DOHH2 (cell line): ENCODE measurements around the gene ZNF48.

ENCODE experiments used
- H3F3A ChIP-seq: fragments of 200-600 bp; sonication (generic), shearing (Covaris generic); 2 replicates; pipeline ENCODE4 v1.6.0; 2016; ENCODE audit warnings: antibody characterized with exemption, mild to moderate bottlenecking; ENCODE audit not compliant: control insufficient read depth, insufficient read depth
- H3K27ac ChIP-seq: fragments of 200-600 bp; sonication (generic); 2 replicates; pipeline ENCODE4 v1.5.1; 2014; ENCODE audit warnings: low read depth, mild to moderate bottlenecking, low read length, moderate library complexity
- H3K27me3 ChIP-seq: fragments of 200-600 bp; sonication (generic); 2 replicates; pipeline ENCODE4 v1.6.1; 2014; ENCODE audit warnings: mild to moderate bottlenecking, low read length, mixed read lengths; ENCODE audit not compliant: control insufficient read depth
- H3K36me3 ChIP-seq: fragments of 200-600 bp; sonication (generic); 2 replicates; pipeline ENCODE4 v1.6.1; 2014; ENCODE audit warnings: mild to moderate bottlenecking, low read length, moderate library complexity, mixed read lengths; ENCODE audit not compliant: control insufficient read depth
- H3K4me1 ChIP-seq: fragments of 200-600 bp; sonication (generic); 2 replicates; pipeline ENCODE4 v1.6.1; 2014; ENCODE audit warnings: mild to moderate bottlenecking, low read length, mixed read lengths; ENCODE audit not compliant: control insufficient read depth
- H3K4me2 ChIP-seq: fragments of 200-600 bp; sonication (generic); 2 replicates; pipeline ENCODE4 v1.6.0; 2014; ENCODE audit warnings: mild to moderate bottlenecking, low read length, moderate library complexity
- H3K4me3 ChIP-seq: fragments of 200-600 bp; sonication (generic); 2 replicates; pipeline ENCODE4 v1.5.1; 2014; ENCODE audit warnings: mild to moderate bottlenecking, low read length, mixed read lengths
- H3K79me2 ChIP-seq: fragments of 200-600 bp; sonication (generic); 2 replicates; pipeline ENCODE4 v1.6.1; 2014; ENCODE audit warnings: mild to moderate bottlenecking, low read length, mixed read lengths; ENCODE audit not compliant: control insufficient read depth
- H3K9me2 ChIP-seq: fragments of 200-600 bp; sonication (generic); replicated peaks from 2 replicates; pipeline ENCODE4 v1.6.1; 2014; ENCODE audit warnings: mild to moderate bottlenecking, low read length, mixed read lengths; ENCODE audit not compliant: control insufficient read depth
- H3K9me3 ChIP-seq: fragments of 200-600 bp; sonication (generic); 2 replicates; pipeline ENCODE4 v1.6.1; 2014; ENCODE audit warnings: antibody characterized with exemption, low read length, mixed read lengths; ENCODE audit not compliant: control insufficient read depth, insufficient read depth
- H4K20me1 ChIP-seq: fragments of 200-600 bp; sonication (generic); 2 replicates; pipeline ENCODE4 v1.6.0; 2014; ENCODE audit warnings: low read depth, mild to moderate bottlenecking, antibody characterized with exemption, low read length, moderate library complexity; ENCODE audit not compliant: control insufficient read depth, insufficient read depth
- EZH2phosphoT487 ChIP-seq: fragments of 200-600 bp; sonication (generic); IDR thresholded peaks from 2 replicates; pipeline ENCODE4 v1.6.1; 2017; ENCODE audit warnings: borderline replicate concordance, mild to moderate bottlenecking, antibody characterized with exemption, low read length, moderate library complexity, mixed read lengths
- TF ChIP-seq, protein P1 (sequence below): fragments of 200-600 bp; sonication (generic); IDR thresholded peaks from one replicate; pipeline ENCODE4 v1.5.1; 2014; ENCODE audit warnings: antibody characterized with exemption, mild to moderate bottlenecking, low read depth, low read length; ENCODE audit not compliant: poor library complexity, severe bottlenecking

The ZNF48 gene

DNA sequence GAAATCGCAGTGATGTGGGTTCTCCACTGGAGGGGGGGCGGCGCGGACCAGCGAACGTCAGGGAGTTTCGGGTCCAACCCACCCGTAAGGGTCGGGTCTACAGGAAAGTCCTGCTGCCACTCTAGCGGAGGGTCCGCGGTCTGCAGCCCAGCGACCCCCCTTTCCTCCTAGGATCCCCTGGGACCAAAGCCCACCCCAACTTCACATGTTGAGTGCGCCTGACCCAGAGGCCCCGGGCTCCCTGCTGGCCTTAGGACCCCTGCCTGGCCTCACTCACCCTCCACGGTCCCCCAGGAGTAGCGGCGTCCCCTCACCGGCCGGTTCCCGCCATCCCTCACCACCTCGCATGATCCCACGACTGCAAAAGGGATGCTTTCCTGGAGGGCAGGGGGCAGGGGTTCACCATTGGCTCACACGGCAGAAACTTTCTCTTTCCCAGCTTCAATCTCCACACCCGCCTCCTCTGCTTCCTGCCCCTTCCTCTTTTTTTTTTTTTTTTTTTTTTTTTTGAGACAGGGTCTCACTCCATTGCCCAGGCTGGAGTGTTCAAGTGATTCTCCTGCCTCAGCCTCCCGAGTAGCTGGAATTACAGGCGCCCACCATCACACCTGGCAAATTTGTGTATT lies 15.9 kb upstream of the ZNF48 start:
- no peaks in the 10 kb centered on the region for H3K27me3 ChIP-seq
- no peak for TF ChIP-seq EZH2phosphoT487
- TF ChIP-seq, protein P1, sequence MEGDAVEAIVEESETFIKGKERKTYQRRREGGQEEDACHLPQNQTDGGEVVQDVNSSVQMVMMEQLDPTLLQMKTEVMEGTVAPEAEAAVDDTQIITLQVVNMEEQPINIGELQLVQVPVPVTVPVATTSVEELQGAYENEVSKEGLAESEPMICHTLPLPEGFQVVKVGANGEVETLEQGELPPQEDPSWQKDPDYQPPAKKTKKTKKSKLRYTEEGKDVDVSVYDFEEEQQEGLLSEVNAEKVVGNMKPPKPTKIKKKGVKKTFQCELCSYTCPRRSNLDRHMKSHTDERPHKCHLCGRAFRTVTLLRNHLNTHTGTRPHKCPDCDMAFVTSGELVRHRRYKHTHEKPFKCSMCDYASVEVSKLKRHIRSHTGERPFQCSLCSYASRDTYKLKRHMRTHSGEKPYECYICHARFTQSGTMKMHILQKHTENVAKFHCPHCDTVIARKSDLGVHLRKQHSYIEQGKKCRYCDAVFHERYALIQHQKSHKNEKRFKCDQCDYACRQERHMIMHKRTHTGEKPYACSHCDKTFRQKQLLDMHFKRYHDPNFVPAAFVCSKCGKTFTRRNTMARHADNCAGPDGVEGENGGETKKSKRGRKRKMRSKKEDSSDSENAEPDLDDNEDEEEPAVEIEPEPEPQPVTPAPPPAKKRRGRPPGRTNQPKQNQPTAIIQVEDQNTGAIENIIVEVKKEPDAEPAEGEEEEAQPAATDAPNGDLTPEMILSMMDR: no peak
- peak overlapping the region; percentile 99 for H3K4me3 ChIP-seq
- no peaks in the 10 kb centered on the region for H3K9me3 ChIP-seq
- peaks cover 69% of the 10 kb centered on the region for H3K4me1 ChIP-seq
- peaks cover 20% of the 10 kb centered on the region for H3F3A ChIP-seq
- peak overlapping the region; percentile 97 for H3K27ac ChIP-seq
- H3K36me3 ChIP-seq: peaks cover 35% of the 10 kb centered on the region
- no peaks in the 10 kb centered on the region for H4K20me1 ChIP-seq
- H3K4me2 ChIP-seq: peak overlapping the region; percentile 99
- no peaks in the 10 kb centered on the region for H3K9me2 ChIP-seq
- H3K79me2 ChIP-seq: peaks cover 43% of the 10 kb centered on the region

DNA sequence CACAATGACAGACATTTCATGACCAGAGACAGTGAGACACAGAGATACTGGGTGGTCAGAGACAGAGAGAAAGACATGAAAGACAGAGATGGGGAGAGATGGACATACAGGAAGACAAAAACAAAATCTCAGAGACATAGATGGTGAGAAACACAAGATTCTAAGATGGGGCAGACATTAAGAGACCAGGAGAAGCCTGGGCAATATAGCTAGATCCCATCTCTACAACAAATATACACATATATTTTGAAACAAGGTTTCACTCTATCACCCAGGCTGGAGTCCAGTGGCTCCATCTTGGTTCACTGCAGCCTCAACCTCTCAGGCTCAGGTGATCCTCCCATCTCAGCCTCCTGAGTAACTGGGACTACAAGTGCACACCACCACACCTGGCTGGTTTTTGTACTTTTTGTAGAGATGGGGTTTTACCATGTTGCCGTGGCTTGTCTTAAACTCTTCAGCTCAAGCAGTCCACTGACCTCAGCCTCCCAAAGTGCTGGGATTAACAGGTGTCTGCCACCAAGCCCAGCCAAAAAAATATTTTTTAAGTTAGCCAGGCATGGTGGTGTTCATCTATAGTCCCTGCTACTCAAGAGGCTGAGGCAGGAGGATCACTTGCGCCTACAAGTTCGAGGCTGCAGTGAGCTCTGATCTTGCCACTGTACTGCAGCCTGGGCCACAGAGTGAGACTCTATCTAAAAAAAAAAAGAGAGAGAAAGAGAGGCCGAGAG lies 15.0 kb upstream of the ZNF48 start:
- Histone ChIP-seq H3F3A (peaks cover 20% of the 10 kb centered on the region), H3K36me3 (peaks cover 35% of the 10 kb centered on the region), H3K4me1 (peaks cover 69% of the 10 kb centered on the region), H3K4me3 (no peak overlapping the region; the same call in 1 of the 2 replicates), H3K9me2 (no peaks in the 10 kb centered on the region), H4K20me1 (no peaks in the 10 kb centered on the region), H3K27ac (peak overlapping the region; percentile 80), H3K79me2 (peaks cover 43% of the 10 kb centered on the region), H3K9me3 (no peaks in the 10 kb centered on the region), H3K27me3 (no peaks in the 10 kb centered on the region), H3K4me2 (peak overlapping the region; percentile 99)
- no peak for TF ChIP-seq EZH2phosphoT487
- TF ChIP-seq, protein P1: no peak

DNA sequence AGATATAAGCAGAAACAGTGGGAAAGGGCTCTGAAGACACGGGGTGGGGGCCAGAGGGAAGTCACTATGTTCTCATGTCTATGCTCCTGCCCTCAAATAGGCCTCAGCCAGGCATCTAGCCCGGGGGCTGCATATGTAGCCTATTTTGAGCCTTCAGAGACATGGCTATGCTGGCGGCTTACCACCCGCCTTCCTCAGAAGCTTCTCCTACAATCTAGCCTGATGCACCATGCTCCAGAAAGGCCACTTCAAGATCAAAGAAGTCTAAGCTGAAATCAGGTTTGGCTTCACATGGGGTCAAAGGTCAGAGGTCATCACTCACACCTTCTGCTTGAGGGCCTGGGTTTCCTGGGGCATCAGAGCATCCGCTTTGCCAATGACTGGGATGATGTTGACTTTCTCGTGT lies 14.4 kb upstream of the ZNF48 start:
- TF ChIP-seq, protein P1: no peak
- no peak for TF ChIP-seq EZH2phosphoT487
- H3K27ac ChIP-seq: peak overlapping the region; percentile 80
- peak overlapping the region; percentile 84 for H3K4me3 ChIP-seq
- peak overlapping the region; percentile 99 for H3K4me2 ChIP-seq
- peaks cover 43% of the 10 kb centered on the region for H3K79me2 ChIP-seq
- peaks cover 20% of the 10 kb centered on the region for H3F3A ChIP-seq
- H4K20me1 ChIP-seq: no peaks in the 10 kb centered on the region
- no peaks in the 10 kb centered on the region for H3K27me3 ChIP-seq
- peaks cover 69% of the 10 kb centered on the region for H3K4me1 ChIP-seq
- H3K36me3 ChIP-seq: peaks cover 35% of the 10 kb centered on the region
- no peaks in the 10 kb centered on the region for H3K9me2 ChIP-seq
- no peaks in the 10 kb centered on the region for H3K9me3 ChIP-seq
